HL-60/S4 (cell line): ENCODE measurements around the gene ABCA7.

ENCODE experiments used
- in situ Hi-C: fragments of 300-500 bp; cut with MboI; formaldehyde crosslinking; loops from 2 replicates; pipeline ENCODE4 v1.14.3; 2022; ENCODE audit warnings: low sequenced_read_pairs

ABCA7 gene

GRCh38 chr19:1004204-1004802 lies 35.6 kb upstream of the ABCA7 start:
- in situ Hi-C loops, result no loop called here

GRCh38 chr19:1004803-1005664 lies 34.9 kb upstream of the ABCA7 start:
- in situ Hi-C loops, result no loop called here

- in situ Hi-C loops, result no loop called here
Observed at GRCh38 chr19:1006711-1007398, 33.1 kb upstream of the ABCA7 start.

GRCh38 chr19:1007399-1008251 lies 32.3 kb upstream of the ABCA7 start:
- in situ Hi-C loops, result no loop called here

- in situ Hi-C loops, result no loop called here
Observed at GRCh38 chr19:1008268-1009040, 31.5 kb upstream of the ABCA7 start.

GRCh38 chr19:1009041-1009980 lies 30.6 kb upstream of the ABCA7 start:
- in situ Hi-C loops, result no loop called here

GRCh38 chr19:1009981-1010538 lies 29.8 kb upstream of the ABCA7 start:
- in situ Hi-C loops, result no loop called here

- in situ Hi-C loops, result no loop called here
Observed at GRCh38 chr19:1010586-1011510, 29.1 kb upstream of the ABCA7 start.

GRCh38 chr19:1011831-1012333 lies 28.0 kb upstream of the ABCA7 start:
- in situ Hi-C loops, result no loop called here

GRCh38 chr19:1012334-1012733 lies 27.6 kb upstream of the ABCA7 start:
- in situ Hi-C loops, result no loop called here

- in situ Hi-C loops, result no loop called here
Observed at GRCh38 chr19:1013218-1013617, 26.7 kb upstream of the ABCA7 start.

- in situ Hi-C loops, result no loop called here
Observed at GRCh38 chr19:1014161-1015060, 25.5 kb upstream of the ABCA7 start.

GRCh38 chr19:1015061-1015781 lies 24.7 kb upstream of the ABCA7 start:
- in situ Hi-C loops, result no loop called here

- in situ Hi-C loops, result no loop called here
Observed at GRCh38 chr19:1015782-1016646, 23.9 kb upstream of the ABCA7 start.

- in situ Hi-C loops, result no loop called here
Observed at GRCh38 chr19:1016647-1017114, 23.2 kb upstream of the ABCA7 start.
